ENCODE results near the gene SDCBP2.
A peak's percentile ranks its signal among the peaks of the same experiment; 100 is the strongest.

The SDCBP2 gene, protein sequence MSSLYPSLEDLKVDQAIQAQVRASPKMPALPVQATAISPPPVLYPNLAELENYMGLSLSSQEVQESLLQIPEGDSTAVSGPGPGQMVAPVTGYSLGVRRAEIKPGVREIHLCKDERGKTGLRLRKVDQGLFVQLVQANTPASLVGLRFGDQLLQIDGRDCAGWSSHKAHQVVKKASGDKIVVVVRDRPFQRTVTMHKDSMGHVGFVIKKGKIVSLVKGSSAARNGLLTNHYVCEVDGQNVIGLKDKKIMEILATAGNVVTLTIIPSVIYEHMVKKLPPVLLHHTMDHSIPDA

DNA sequence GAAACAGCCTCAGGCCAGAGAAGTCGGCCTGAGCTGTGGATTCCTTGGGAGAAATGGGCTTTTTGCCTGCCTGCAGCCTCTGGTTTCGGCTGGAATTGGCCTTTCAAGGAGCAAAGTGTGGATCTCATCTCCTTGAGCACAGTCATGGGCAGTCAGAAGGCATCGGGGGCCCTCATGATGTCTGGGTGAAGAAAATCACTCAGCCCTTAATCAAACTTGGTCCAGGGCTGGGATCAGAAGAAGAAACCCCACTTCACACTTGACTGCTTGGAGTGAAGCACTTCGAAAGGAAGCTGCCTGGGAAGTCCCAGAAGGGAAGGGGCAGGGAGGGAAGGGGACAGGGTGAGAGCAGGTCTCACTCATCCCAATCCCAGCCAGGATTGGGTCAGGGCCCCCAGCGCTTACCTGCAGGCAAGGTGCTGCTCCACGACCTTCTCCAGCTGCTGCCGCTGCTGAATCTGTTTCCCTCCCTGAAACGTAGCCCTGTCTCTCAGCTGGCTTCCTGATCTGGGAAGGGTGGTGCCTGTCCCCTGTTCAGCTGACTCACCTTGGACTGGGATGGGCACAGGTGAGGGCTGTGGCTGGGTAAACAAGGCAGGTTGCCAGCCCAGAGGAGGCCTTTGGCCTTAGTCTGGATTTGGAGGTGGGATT is at the start of gene SDCBP2:
Gene SDCBP2, minus strand, starts transcription at position 460 of the 651 bp plus-strand sequence. CDS start 8,723 bp downstream, outside the sequence.
- no peak for DNase-seq

DNA sequence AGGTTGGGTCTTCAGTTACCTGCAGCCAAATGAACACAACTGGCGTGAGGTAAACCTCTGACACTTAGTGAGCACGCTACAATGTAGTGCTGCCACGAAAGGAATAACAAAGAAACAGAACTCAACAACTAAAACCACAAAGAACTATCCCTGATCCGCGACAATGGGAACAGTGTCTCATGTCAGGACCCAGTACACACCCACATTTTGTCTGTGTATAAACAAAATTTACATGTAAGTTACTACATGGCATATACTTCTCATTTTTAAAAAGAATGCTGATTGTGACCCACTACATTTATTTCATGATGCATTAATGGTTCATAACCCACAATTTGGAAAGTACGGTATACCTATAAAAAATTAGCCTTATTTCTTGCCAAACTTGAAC is 49.8 kb upstream of the SDCBP2 start:
- no peak for DNase-seq

DNA sequence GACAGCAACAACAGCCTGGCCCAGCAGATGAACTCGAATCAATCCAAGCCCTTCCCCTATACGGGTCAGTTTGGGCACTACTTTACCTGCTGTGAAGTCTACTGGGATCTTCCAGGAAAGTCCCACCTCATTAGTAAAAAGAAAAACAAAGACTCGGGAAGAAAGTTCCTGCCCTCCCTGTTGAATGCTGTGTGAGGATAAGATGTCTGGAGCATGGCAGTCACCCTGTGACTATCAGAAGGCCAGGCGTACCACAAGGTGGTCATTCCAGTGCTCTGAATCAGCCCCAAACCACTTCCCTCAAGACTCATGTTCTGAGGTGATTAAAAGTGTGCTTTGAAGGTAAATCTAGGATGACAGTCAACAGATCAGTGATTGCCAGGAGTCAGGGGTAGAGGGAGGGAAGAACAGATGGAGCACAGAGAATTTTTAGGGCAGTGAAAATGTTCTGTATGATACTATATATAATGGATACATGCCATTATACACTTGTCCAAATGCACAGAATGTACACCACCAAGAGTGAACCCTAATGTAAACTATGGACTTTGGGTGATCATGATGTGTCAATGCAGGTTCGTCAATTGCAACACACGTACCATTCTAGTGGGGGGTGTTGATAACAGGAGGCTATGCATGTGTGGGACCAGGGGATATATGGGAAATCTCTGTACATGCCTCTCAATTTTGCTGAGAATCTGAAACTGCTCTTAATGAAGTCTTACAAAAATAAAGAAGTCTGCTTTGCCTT is 49.2 kb upstream of the SDCBP2 start:
- DNase-seq, result no peak

DNA sequence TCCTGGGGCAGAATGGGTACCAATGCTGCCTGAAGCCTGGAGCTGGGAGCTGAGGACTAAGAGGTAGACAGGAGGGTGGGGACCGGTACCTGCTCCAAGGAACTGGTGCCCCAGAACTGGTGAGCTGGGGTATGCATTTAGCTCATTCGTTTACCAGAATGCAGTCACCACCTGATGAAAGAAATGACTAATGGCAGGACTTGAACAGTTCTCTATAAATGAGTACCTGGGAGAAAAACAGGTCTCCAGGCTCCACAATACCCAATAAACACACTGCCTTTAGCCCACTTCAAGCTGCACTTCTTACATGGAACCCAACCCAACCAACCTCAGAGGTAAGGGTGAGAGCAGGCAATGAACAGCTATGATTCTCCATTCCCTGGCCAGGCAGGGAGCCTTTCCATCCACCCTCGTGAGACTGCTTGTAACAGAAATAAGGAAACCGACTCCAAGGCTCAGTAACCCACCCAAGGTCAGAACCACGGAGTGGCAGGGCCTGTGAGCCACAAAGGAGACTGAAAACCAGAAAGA is 48.5 kb upstream of the SDCBP2 start:
- DNase-seq, result no peak

DNA sequence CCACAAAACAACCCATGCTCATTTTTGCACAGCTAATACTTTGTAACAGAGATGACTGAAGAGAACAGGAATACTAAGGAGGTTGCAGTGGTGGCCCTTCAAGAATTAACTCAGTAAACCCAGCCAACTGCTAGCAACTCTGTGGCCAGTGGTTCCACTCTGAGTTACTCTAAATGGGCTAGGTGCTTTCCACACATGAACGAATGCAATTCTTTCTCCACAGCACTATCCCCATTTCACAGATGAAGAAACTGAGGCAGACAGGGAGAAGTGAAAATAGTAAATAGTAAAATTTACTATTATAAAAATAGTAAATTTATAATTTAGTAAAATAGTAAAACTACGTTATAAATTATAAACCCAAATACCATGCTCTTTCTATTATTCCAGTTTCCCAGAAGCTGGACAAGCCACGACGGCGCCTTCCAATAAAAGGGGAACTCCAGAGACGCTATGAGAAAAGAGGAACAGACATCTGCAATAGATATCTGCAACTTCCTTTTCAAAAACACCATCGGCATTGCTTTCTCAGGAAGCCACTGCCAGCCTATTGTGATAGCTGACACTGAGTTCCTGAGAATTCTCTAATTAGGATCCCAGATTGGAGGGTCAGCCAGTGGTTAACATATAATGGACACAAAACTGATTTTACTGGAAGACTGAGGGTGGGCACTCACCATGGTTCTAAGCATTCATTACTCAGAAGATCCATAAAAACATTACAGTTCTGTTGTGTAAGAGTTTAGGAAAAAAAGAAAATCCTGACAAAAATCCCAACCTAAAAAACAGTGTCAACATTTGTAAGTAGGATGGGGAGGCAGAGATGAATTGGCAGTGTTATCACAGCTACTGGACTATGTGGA is 47.7 kb upstream of the SDCBP2 start:
- no peak for DNase-seq

DNA sequence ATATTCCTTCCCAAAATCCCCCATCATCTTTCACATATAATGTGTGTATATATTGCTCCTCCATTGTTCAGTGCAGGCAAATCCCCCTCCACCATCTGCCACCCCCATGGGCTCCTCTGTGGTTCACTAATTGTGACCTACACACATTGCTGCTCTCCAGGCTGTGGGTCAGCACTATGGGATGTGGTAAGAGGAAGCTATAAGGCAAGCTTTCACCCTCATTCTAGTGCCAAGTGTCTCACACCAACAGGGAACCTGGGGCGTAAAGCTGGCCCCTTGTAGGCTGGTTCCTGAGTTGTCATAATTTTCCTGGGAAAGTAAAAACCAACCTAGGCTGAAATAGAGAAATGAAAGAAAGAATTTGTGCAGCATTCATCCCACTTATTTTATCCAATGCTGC is 47.1 kb upstream of the SDCBP2 start:
- DNase-seq, result no peak

DNA sequence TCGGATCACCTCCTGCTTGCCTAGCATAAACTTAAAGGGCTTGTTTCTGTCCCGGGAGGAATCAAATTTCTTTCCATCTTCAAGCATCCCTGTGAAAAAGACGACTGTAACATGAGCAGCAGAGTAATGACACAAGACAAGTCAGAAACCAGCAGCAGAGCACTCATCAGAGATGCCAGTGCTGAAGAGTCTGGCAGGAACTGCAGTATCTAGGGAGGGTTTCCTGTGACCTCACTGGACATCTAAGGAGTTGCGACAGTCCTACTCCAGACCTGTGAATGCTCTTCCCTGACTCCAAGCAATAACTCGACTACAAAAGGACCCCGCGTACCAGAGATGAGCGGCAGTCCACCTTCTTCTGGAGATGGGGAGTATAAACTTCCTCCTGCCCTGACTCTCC is 46.6 kb upstream of the SDCBP2 start:
- no peak for DNase-seq

DNA sequence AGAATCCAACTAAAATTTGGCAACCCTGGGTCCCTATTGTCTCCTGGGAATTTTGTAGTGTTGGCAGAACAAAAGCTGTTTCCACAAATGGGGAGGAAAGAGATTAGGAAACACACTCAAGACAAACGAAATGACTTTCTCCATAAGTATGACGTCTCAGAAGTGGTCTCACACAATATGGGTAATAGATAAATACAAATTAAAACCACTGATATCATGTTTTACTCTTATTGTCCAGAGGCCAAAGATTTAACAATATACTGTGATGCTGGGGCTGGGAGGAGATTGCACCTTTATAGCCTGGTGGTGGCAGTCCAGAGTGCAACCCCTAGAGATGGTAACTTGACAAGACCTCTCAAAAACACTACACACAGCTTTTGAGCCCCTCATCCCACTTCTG is 45.3 kb upstream of the SDCBP2 start:
- no peak for DNase-seq

DNA sequence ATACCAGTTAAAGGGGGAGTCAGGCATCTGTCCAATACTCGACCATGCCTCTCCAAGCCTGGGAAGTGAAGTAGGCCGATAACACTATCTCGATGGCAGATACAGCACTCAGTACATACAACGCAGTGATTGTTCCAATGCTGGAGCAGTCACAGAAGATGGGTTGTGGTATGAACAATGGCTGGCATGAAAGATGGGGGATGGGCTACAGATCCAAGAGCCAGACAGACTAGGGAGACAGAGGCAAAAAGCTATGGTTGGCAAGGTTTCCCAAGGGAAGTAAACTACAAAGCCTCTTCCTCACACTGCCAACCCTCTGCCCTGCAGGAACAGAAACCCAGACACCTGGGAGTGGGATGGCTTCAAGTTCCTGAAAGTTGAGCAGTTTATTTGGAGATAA is 44.7 kb upstream of the SDCBP2 start:
- DNase-seq, result no peak

DNA sequence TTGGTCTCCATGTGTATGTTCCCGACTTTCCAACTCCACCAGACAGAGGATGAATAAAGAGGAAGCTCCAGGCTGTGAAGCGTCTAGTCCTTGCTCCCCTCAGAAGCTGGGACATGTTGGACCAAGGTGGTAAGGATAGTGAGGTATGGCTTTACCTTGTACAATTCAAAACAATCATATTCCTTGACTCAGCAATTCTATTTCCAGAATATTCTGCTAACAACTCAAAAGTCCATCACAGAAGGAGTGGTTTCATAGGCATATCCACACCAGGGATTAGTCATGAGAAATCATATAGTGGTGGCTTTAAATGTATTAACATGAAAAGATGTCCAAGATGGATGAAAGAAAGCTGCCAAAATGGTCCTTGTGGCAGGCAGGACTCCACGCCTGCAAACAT is 44.1 kb upstream of the SDCBP2 start:
- no peak for DNase-seq

DNA sequence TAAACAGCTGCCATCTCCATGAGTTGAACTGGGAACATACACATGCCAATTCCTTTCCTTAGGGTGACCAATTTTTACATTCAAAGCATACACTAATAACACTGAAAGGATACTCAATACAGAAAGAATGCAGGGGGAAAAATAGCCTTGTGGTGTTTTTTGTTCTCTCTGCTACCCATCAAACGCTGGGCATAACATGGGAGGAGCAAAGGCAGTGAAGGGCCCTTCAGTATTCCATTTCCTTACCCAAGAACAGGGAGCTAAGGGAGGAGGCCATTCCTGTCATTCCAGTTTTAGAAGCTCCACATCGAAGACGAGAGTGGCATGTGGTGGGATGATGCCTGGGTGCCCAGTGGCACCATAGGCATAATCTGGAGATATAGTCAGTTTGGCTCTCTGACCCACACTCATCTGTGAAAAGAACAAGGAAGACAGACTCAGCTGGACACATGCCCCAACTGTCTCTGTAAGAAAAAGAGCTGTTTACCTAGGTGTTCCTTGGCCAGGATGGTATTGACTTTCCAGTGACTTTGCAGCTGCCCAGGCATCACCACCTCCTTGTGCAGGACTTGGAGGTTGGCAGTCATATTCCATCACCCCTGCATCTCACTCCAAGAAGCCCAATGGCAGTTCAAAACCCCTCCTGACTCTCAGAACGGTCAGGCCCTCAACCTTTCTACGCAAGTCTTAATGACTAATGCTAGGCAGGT is 43.0 kb upstream of the SDCBP2 start:
- DNase-seq, result no peak

DNA sequence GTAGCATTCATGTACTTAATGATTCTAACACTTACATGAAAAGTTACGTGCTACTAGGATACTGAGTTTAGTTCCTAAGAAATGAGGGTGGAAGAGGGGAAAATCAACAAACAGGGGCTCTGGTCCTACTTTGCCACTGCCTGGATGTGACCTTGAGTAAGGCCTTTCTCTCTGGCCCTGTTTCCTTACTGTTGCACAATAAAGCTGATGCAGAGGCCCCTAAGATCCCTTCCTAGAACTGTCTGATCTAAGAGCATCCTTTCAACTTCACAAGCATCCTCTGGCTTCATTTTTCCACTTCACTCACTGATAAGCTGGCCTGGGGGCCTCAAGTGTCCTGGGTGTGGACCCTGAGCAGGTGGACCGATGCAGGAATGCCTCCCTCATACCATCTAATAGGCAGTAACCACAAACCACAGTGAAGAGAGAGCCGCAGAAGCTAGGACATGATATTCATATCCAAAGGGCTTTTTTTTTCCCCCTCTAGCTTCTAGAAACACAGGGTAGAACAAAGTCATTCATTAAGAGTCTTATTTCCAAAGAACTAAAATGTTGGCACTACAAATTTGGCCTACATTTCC is 42.4 kb upstream of the SDCBP2 start:
- DNase-seq, result no peak

DNA sequence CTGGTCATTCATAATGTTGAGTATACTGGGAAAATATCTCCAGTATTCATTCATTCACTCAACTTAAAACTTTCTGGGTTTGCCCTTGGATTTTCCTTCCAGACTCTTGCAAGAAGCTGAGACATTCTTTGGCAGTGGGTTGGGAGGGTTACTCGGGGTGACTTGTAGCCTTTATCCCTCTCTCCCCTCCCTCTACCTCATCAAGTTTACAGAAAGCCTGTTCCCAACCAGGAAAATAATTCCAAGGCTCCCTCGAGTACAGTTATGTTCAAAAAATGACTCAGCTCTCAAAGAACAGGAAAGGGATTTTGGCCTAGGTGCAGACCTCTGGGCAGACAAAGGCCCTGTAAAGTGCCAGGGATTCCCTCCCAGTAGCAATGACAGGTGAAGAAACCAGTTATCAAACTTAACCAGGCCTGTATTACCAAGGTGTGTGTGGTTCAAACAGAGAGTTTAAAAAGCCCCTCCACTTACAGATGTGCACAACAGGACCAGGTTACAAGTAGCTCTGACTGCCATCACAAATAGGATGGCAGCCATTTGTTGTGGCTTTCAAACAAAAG is 41.7 kb upstream of the SDCBP2 start:
- no peak for DNase-seq

DNA sequence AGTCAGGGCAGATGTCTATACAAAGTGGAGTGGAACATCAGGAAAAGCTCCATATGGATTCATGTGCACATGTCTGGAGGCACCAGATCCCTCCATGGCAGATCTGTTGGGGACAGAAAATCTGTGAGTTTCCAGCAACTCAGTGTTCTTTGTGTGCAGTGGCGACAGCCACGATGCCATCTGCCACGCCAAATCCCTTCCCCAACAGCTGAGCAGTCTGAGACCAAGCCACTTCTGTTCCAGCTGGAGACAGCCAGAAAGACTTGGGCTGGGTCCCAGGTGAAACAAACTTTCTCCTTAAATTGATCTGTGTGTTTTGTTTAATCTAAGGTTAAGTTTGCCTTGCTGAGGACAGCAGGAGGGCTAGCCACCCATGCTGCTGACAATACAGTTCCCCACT is 41.0 kb upstream of the SDCBP2 start:
- no peak for DNase-seq

DNA sequence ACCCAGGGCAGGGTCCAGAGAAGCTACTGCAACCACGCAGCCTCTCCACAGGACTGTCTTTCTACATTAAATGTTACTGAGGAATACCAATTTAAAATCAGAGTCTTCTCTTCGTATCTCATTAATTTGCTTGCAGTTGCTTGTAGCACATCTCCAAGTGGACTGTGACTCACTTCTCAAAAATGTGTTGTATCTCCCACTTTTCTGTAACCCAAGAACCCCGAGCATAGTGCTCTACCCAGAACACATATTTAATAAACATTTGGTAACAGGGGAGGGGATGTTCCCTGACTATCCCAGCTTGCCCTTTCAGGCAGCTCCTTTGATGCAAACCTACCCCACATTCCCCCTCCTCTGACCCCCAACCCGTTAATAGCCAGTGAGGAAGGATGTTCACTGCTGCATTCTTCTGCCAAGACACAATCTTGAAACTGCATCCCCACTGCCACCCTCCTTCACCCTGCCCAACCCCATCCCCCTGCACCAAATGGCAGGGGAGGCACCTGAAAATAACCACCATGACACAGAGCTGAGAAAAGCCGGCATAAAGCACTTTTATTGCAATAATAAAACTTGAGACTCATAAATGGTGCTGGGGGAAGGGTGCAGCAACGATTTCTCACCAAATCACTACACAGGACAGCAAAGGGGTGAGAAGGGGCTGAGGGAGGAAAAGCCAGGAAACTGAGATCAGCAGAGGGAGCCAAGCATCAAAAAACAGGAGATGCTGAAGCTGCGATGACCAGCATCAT is 39.7 kb upstream of the SDCBP2 start:
- no peak for DNase-seq

DNA sequence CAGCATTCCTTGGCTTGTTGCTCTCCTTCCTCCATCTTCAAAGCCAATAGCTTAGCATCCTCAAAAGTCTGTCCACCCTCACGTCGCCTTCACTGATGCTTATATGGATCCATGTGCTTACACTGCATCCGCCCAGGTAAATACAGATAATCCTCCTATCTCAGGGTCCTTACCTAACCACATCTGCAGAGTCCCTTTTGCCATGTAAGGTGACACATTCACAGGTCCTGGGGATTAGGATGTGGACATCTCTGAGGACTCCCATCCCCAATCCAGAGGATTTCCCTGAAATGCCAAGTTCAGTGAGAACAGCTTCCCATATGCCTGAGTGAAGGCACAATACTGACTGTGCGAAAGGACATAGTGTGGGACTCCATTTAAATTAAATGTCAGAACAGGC is 38.5 kb upstream of the SDCBP2 start:
- no peak for DNase-seq

DNA sequence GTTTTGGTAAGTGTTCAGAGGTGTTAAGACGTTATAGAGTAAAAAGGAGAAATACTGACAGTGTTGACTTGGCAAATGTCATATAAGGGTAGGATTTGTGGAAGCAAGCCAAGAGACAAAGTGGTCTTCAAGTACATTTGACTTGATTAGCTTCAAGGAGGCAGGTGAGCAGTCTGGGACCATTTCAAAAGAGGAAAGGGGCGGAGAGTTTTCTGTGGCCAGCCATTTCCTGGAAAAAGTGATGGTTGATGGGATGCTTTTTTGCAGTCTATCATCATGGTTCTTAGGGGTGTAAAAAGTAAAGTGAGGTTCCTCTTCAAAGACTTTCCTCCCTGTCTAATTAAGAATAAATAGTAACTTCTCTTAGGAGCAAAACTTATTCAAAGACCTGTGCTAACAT is 35.2 kb upstream of the SDCBP2 start:
- peak in 1 of 6 experiments; percentile 5 for DNase-seq

DNA sequence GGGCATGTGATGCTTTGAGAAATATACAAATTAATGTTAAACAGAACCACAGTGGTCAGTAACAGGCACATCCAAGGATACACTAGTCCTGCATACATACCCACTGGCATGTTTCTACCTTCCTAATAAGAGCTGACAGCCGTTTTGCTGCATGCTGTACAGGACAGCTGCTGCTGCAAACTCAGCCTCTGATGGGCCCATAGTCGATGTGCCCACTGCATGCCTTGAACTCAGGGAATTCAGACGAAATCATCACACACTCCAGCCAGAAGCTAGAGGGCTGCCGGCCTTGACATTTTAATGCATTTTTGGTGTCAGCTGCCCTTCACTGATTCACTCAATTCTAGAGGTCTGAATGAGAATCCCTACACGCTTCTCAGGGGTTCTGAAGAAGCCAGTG is 34.6 kb upstream of the SDCBP2 start:
- DNase-seq, result no peak

DNA sequence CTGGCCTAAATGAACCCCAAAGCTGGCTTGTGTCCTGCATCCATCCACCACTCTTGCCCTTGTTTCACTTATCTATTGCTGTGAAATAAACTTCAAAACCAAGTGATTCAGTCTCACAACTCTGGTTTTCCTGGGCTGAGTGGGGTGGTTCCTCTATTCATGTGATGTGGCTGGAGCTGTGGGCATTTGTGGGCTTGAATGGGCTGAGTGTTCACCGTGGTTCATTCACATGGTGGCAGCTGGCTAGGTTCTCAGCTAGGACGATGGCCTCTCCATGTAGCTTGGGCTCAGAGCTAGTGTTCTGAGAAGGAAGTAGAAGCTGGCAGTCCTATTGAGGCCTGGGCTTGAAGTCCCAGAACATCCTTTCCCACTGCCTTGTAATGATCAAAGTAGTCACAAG is 33.5 kb upstream of the SDCBP2 start:
- DNase-seq, result no peak

DNA sequence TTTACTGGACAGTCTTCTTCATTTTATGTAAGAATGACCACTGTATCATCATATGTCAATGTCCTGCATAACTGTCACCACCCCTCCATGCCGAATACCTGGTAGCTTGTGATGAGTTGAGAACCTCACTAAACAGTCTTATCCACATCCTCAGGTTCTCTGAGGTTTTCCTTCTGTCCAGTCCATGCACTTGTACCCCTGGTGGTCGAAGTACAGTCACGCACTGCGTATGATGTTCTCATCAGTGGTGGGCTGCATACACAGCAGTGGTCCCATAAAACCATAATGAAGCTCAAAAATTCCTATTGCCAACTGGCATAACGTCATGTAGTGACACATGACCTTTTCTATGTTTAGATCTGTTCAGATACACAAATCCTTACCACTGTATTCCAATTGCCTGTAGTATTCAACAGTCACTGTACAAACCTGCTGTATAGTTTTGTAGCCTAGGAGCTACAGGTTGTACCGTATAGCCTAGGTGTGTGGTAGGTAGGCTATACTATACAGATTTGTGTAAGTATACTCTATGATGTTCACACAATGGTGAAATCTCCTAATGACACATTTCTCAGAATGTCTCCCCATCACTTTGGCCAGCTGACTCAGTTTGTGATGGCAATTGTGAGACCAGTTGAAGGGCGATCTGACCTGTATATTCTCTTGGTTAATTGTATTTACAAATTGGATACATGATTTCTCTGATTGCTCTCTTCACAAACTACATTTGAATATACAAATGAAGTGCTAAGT is 31.3 kb upstream of the SDCBP2 start:
- no peak for DNase-seq
